PC-9 (cell line): Measurements from ENCODE around the gene MYO7B. TPM values are rescaled to one million over a fixed set of nuclear protein-coding genes. Genes with fewer than 3 reads are reported as not detected.

ENCODE experiments used
- BruUV-seq: library from RNA; stranded (reverse); fragments of 400-500 nt; replicated peaks from 2 replicates; lab custom pipeline; 2021; lab: Mats Ljungman, UMichigan
- CTCF ChIA-PET: fragments of 300-600 bp; sonication (Branson Sonifier 250); formaldehyde crosslinking; loops from one replicate; lab custom pipeline; 2022; ENCODE audit warnings: antibody characterized with exemption; lab: Charles Lee
- POLR2A ChIA-PET: fragments of 300-600 bp; sonication (Branson Sonifier 250); formaldehyde crosslinking; loops from one replicate; lab custom pipeline; 2022; ENCODE audit warnings: antibody characterized with exemption; ENCODE audit not compliant: unreplicated experiment; lab: Charles Lee
- DNase-seq, 2 experiments: peaks; one replicate each; pipeline versions ENCODE4 v3.0.0 to v3.0.0-alpha.2; 2015 to 2022; ENCODE audit warnings: mixed read lengths in 1 of 2
- H2AFZ ChIP-seq: fragments of 200-600 bp; sonication (generic); 2 replicates; pipeline ENCODE4 v1.8.1; 2017; ENCODE audit warnings: antibody characterized with exemption
- H3F3A ChIP-seq: fragments of 200-600 bp; sonication (generic); 2 replicates; pipeline ENCODE4 v1.8.1; 2017; ENCODE audit warnings: antibody characterized with exemption, mild to moderate bottlenecking, low read depth; ENCODE audit not compliant: insufficient read depth
- H3K27ac ChIP-seq: fragments of 200-600 bp; sonication (generic); 2 replicates; pipeline ENCODE4 v1.6.1; 2016; ENCODE audit warnings: mixed run types
- H3K27me3 ChIP-seq: fragments of 200-600 bp; sonication (generic); 2 replicates; pipeline ENCODE4 v1.6.1; 2016; ENCODE audit warnings: low read depth, mixed run types; ENCODE audit not compliant: insufficient read depth
- H3K36me3 ChIP-seq: fragments of 200-600 bp; sonication (generic); 2 replicates; pipeline ENCODE4 v1.6.1; 2016; ENCODE audit warnings: low read depth, mixed run types
- H3K4me1 ChIP-seq: fragments of 200-600 bp; sonication (generic); replicated peaks from 2 replicates; pipeline ENCODE4 v1.6.1; 2016; ENCODE audit warnings: mixed run types; ENCODE audit not compliant: insufficient read depth
- H3K4me2 ChIP-seq: fragments of 200-600 bp; sonication (generic); 2 replicates; pipeline ENCODE4 v1.6.1; 2017; ENCODE audit warnings: mixed run types
- H3K4me3 ChIP-seq: fragments of 200-600 bp; sonication (generic); 2 replicates; pipeline ENCODE4 v1.6.1; 2016; ENCODE audit warnings: mixed run types
- H3K79me2 ChIP-seq: fragments of 200-600 bp; sonication (generic); 2 replicates; pipeline ENCODE4 v1.6.1; 2017; ENCODE audit warnings: low read depth, mixed run types
- H3K9me2 ChIP-seq: fragments of 200-600 bp; sonication (generic); 2 replicates; pipeline ENCODE4 v1.8.1; 2017; ENCODE audit warnings: mild to moderate bottlenecking; ENCODE audit not compliant: insufficient read depth
- H3K9me3 ChIP-seq: fragments of 200-600 bp; sonication (generic); 2 replicates; pipeline ENCODE4 v1.8.1; 2016; ENCODE audit warnings: low read depth; ENCODE audit not compliant: insufficient read depth
- H4K20me1 ChIP-seq: fragments of 200-600 bp; sonication (generic); 2 replicates; pipeline ENCODE4 v1.8.1; 2017; ENCODE audit not compliant: insufficient read depth
- EZH2 ChIP-seq: fragments of 200-600 bp; sonication (generic); IDR thresholded peaks from 2 replicates; pipeline ENCODE4 v1.8.0; 2017; ENCODE audit warnings: antibody characterized with exemption, low read depth
- intact Hi-C: fragments of 100-400 bp; cut with micrococcal nuclease; formaldehyde crosslinking; loops from one replicate; pipeline ENCODE4 v1.10.0; 2022; ENCODE audit not compliant: unreplicated experiment
- total RNA-seq: library from RNA; stranded (reverse); gene quantifications from 2 replicates; pipeline ENCODE4 v1.2.3, GENCODE V29; 2021
- TF ChIP-seq, protein P1 (sequence below): fragments of 200-600 bp; sonication (generic); conservative IDR thresholded peaks from 2 replicates; pipeline ENCODE4 v1.6.1; 2017; ENCODE audit warnings: mixed run types, antibody characterized with exemption, mild to moderate bottlenecking, moderate library complexity

MYO7B gene
- total RNA-seq, 1 experiment from 2014 or later: not detected

DNA sequence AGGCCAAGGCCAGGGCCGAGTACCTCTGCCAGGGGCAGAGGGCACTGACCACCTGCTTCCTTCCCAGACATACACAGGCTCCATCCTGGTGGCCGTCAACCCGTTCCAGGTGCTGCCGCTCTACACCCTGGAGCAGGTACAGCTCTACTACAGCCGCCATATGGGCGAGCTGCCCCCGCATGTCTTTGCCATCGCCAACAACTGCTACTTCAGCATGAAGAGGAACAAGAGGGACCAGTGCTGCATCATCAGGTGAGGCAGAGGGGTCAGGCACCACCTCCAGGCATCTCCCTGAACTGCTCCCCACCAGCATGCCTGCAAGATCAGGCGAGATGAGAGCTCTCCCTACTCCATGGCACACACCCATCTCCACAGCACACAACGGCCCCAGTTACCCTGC lies 31.1 kb downstream of the MYO7B start:
- Histone ChIP-seq H3F3A (no peaks in the 10 kb centered on the region), H3K9me2 (no peaks in the 10 kb centered on the region), H3K4me3 (no peak overlapping the region), H2AFZ (no peak overlapping the region), H3K27me3 (0 out of 2 replicates have a peak, but pooled peaks cover 17% of the 10 kb centered on the region), H3K36me3 (no peaks in the 10 kb centered on the region), H3K27ac (no peak overlapping the region), H4K20me1 (no peaks in the 10 kb centered on the region), H3K4me1 (no peaks in the 10 kb centered on the region), H3K79me2 (no peaks in the 10 kb centered on the region), H3K9me3 (no peaks in the 10 kb centered on the region), H3K4me2 (no peak overlapping the region)
- BruUV-seq: no TSS peak
- DNase-seq: peak in 1 of 2 experiments; percentile 26
- TF ChIP-seq, protein P1, sequence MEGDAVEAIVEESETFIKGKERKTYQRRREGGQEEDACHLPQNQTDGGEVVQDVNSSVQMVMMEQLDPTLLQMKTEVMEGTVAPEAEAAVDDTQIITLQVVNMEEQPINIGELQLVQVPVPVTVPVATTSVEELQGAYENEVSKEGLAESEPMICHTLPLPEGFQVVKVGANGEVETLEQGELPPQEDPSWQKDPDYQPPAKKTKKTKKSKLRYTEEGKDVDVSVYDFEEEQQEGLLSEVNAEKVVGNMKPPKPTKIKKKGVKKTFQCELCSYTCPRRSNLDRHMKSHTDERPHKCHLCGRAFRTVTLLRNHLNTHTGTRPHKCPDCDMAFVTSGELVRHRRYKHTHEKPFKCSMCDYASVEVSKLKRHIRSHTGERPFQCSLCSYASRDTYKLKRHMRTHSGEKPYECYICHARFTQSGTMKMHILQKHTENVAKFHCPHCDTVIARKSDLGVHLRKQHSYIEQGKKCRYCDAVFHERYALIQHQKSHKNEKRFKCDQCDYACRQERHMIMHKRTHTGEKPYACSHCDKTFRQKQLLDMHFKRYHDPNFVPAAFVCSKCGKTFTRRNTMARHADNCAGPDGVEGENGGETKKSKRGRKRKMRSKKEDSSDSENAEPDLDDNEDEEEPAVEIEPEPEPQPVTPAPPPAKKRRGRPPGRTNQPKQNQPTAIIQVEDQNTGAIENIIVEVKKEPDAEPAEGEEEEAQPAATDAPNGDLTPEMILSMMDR: no peak
- TF ChIP-seq EZH2: no peak
- ChIA-PET CTCF (no interaction called here), POLR2A (no interaction called here)
- intact Hi-C loops: no loop called here

DNA sequence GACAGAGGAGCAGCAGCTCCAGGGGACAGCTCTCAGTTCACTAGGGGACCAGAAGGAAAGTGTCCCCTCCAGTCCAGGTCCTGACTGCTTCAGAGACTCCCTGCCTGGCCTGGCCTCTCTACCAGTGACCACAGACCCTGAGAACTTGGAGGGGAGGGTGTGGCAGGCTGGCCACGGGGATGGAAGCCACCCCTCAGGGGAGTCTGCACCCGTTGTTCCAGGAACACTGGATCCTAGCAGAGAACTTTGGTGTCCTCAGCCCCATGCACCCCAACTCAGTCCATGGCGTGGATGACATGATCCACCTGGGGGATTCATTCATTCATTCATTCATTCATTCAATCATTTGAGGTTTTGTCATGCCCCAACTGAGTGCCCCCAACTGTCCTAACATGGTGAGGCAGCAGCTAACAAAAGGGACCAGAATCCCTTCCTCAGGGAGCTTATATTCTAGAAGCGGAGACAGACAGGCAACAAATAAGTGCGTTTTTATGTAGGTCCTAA lies 31.9 kb downstream of the MYO7B start:
- Histone ChIP-seq H3K36me3 (no peaks in the 10 kb centered on the region), H3K79me2 (no peaks in the 10 kb centered on the region), H3K9me3 (no peaks in the 10 kb centered on the region), H3F3A (no peaks in the 10 kb centered on the region), H3K9me2 (no peaks in the 10 kb centered on the region), H3K4me2 (no peak overlapping the region), H3K4me3 (no peak overlapping the region), H3K27ac (no peak overlapping the region), H4K20me1 (no peaks in the 10 kb centered on the region), H3K27me3 (0 out of 2 replicates have a peak, but pooled peaks cover 17% of the 10 kb centered on the region), H3K4me1 (no peaks in the 10 kb centered on the region), H2AFZ (no peak overlapping the region)
- no TSS peak for BruUV-seq
- intact Hi-C loops: no loop called here
- no peak for TF ChIP-seq EZH2
- TF ChIP-seq, protein P1: no peak
- POLR2A ChIA-PET: no interaction called here
- CTCF ChIA-PET: no interaction called here
- peak in 1 of 2 experiments; percentile 26 for DNase-seq

DNA sequence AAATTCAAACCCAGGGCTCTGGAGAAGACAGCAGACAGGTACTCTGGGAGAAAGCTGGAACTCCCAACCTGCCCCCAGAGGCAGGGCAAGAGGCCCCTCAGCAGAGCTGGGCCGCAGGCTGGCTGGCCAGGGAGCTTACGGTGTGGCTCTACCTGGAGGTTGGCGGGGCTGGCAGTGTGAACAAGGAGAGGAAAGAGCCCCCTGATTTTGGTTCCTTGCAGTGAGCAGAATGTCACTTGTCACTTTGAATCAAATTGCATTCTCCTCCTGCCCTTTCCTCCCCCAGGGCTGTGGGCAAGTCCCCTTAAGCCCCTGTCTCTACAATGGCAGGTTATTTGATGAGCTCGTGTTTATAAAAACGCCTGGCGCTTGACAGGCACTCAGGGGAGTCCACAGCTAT lies 32.6 kb downstream of the MYO7B start:
- Histone ChIP-seq H3K36me3 (no peaks in the 10 kb centered on the region), H4K20me1 (no peaks in the 10 kb centered on the region), H3K27ac (no peak overlapping the region), H2AFZ (no peak overlapping the region), H3K4me2 (no peak overlapping the region), H3K9me2 (no peaks in the 10 kb centered on the region), H3K79me2 (no peaks in the 10 kb centered on the region), H3K4me1 (no peaks in the 10 kb centered on the region), H3K4me3 (no peak overlapping the region), H3F3A (no peaks in the 10 kb centered on the region), H3K9me3 (no peaks in the 10 kb centered on the region), H3K27me3 (peaks cover 20% of the 10 kb centered on the region; the same call in 1 of the 2 replicates)
- peak in 1 of 2 experiments; percentile 29 for DNase-seq
- CTCF ChIA-PET: no interaction called here
- BruUV-seq: no TSS peak
- intact Hi-C loops: no loop called here
- TF ChIP-seq, protein P1: no peak
- POLR2A ChIA-PET: no interaction called here
